LNCaP clone FGC (cell line): ENCODE data around the gene CCR8.

Experiments
- DNase-seq: peaks from one replicate; pipeline ENCODE4 v3.0.0-alpha.2; 2011; ENCODE audit warnings: low read depth
- H3K4me3 ChIP-seq: 2 replicates; pipeline ENCODE4 v1.5.1; 2011; ENCODE audit warnings: mild to moderate bottlenecking, low read depth, low read length, control low read depth
- CTCF ChIP-seq: IDR thresholded peaks from 2 replicates; pipeline ENCODE4 v1.5.1; 2012; ENCODE audit warnings: mild to moderate bottlenecking; ENCODE audit not compliant: control insufficient read depth, insufficient read depth; ENCODE audit errors: extremely low read depth

Gene CCR8

GRCh38 chr3:39325236-39325635 lies 4.3 kb upstream of the CCR8 start:
- DNase-seq, result no peak
- H3K4me3 ChIP-seq, result no peak overlapping the region
- no peak for TF ChIP-seq CTCF

- no peak overlapping the region for H3K4me3 ChIP-seq
- DNase-seq, result no peak
- no peak for TF ChIP-seq CTCF
These were observed 2.3 kb upstream of the CCR8 start for GRCh38 chr3:39327053-39327745.

GRCh38 chr3:39327746-39328349 lies 1.7 kb upstream of the CCR8 start:
- no peak for DNase-seq
- TF ChIP-seq CTCF, result no peak
- no peak overlapping the region for H3K4me3 ChIP-seq

GRCh38 chr3:39330824-39331223 lies 1.3 kb downstream of the CCR8 start:
- H3K4me3 ChIP-seq, result no peak overlapping the region
- TF ChIP-seq CTCF, result no peak
- no peak for DNase-seq

GRCh38 chr3:39332525-39332924 lies 3.0 kb downstream of the CCR8 start:
- no peak for DNase-seq
- TF ChIP-seq CTCF, result no peak
- H3K4me3 ChIP-seq, result no peak overlapping the region

GRCh38 chr3:39333607-39334006 lies 4.1 kb downstream of the CCR8 start:
- no peak for TF ChIP-seq CTCF
- no peak for DNase-seq
- H3K4me3 ChIP-seq, result no peak overlapping the region

GRCh38 chr3:39334205-39334604 lies 4.7 kb downstream of the CCR8 start:
- no peak for DNase-seq
- H3K4me3 ChIP-seq, result no peak overlapping the region
- TF ChIP-seq CTCF, result no peak
